Choroid plexus epithelial cell (primary cell): ENCODE results near the gene CRHR2.

Source experiments
- DNase-seq: peaks from one replicate; pipeline ENCODE4 v3.0.0-alpha.2; 2010; ENCODE audit warnings: low read depth
- H3K4me3 ChIP-seq: 2 replicates; pipeline ENCODE4 v1.5.1; 2011; ENCODE audit warnings: low read depth, mild to moderate bottlenecking, control low read depth, low read length, moderate library complexity
- TF ChIP-seq, protein P1 (sequence below): conservative IDR thresholded peaks from 2 replicates; pipeline ENCODE4 v1.5.1; 2011; ENCODE audit warnings: low read depth, mild to moderate bottlenecking, control low read depth, inconsistent platforms, low read length, moderate library complexity

CRHR2 gene

DNA sequence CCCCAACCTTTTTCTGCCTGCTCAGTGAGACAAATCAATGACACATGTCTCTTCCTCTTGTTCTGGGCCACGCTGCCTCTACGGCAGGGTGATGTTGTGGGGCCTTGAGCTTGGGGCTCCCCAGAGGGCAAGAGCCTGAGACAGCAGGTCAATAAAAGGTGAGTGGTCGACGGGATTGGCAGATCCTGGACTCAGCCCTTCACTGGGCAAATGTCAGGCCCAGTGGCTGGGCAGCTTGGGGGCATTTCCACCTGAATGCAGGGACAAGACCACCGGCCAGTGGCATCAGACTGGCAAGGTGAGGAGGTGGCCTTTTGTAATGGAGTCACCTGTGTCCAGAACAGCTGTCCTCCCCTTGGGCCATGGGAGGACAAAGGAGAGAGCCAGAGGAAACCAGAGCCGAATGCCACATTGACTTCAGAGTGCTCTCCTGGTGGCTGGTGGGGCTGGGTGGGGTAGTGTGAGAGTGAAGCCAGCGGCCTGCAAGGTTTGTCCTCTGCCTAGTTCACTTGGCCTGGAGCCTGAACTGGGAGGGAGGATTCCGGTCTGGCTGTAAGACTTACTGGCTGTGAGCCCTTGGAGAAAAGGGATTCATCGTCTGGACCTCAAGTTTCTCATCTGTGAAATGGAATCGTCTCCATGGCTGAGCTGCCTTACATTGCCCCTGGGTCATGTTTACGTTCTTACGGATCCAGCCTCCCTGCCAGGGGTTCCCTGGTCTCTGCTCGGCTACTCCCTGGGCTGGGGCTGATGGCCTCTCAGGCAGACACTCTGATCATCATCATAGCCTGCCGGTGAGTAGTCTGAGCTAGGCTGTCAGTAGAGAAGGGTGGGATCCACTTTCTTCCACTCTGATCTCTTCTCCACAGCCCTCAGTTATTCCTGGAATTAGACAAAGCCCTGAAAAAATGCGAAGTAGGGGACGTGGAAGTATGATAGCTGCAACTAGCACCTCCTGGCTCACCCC is 25.4 kb upstream of the CRHR2 start:
- TF ChIP-seq, protein P1, sequence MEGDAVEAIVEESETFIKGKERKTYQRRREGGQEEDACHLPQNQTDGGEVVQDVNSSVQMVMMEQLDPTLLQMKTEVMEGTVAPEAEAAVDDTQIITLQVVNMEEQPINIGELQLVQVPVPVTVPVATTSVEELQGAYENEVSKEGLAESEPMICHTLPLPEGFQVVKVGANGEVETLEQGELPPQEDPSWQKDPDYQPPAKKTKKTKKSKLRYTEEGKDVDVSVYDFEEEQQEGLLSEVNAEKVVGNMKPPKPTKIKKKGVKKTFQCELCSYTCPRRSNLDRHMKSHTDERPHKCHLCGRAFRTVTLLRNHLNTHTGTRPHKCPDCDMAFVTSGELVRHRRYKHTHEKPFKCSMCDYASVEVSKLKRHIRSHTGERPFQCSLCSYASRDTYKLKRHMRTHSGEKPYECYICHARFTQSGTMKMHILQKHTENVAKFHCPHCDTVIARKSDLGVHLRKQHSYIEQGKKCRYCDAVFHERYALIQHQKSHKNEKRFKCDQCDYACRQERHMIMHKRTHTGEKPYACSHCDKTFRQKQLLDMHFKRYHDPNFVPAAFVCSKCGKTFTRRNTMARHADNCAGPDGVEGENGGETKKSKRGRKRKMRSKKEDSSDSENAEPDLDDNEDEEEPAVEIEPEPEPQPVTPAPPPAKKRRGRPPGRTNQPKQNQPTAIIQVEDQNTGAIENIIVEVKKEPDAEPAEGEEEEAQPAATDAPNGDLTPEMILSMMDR = no peak
- DNase-seq = no peak
- no peak overlapping the region for H3K4me3 ChIP-seq

DNA sequence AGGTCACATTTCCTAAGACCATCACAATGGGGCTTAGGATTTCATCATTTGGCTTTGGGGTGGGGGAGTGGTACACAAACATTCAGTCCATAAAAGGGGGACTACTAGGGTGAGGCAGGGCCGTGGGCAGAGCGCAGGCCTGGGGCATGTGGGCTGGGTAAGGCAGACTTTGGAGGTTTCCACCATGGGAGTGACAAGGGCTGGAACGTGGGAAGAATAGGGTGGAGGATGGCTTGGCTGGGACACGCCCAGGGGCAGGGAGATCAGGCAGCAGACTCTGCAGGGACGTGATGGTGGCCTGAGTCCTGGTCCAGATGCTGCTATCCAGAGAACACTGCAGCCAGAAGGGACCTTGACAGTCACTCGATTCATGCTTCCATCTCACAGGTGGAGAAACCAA is 24.7 kb upstream of the CRHR2 start:
- no peak for DNase-seq
- no peak overlapping the region for H3K4me3 ChIP-seq
- TF ChIP-seq, protein P1 = no peak

DNA sequence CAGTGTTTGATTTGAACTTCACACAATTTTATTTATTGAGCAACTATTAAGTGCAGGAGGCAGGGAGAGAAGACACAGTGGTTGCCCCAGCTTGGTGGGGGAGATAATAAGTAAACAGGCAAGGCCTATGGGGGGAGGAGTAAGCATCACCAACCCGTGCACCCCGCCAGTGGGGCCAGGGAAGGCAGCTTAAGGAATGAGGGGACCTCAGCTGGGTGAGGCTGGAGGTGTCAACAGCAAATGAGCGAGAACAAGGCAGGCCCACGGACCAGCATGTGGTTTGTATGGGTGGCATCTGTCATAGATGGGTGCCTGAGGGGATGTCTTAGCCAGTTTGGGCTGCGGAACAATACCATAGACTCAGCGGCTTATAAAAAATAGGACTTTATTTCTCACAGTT is 24.1 kb upstream of the CRHR2 start:
- no peak for DNase-seq
- TF ChIP-seq, protein P1 = no peak
- no peak overlapping the region for H3K4me3 ChIP-seq

DNA sequence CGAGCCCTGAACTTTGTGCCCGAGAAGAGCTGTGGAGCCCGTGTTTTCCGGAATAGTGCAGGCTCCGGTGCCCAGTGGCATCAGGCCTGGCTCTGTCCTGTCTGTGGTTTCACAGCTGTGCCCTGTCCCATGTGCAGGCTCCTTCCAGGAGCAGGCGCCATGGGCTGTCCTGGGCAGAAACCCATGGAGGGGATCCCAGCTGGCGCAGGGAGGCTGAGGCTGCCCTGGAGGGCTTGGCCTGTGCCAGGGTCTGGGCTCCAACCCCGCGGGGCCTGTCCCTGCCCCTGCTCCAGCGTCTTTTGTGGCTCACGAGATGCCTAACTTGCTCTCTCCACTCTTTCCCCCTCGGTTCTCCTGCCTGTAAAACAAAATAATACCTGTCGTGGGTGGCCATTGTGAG is 23.3 kb upstream of the CRHR2 start:
- TF ChIP-seq, protein P1 = no peak
- no peak for DNase-seq

DNA sequence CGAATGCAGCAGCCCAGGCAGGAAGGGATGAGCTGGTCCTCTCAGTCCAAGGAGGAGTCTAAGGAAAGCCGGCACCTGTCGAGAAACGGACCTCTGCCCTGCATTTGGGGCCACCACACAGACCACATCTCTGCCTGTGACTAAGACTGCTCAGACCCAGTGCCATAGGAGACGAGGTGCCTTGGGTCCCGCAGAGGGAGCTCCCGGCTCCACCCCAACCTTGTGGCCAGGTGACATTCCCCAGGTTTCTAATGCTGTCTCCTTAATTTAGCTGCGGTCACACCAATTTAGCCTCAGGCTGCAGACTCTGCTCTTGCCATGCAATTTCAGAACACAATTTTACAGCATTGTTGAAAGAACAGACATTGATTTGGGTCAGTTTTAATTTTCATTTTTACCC is 22.8 kb upstream of the CRHR2 start:
- TF ChIP-seq, protein P1 = no peak
- no peak overlapping the region for H3K4me3 ChIP-seq
- DNase-seq = no peak

More for the DNA sequence above, 23.3 kb upstream of the CRHR2 start:
- no peak overlapping the region for H3K4me3 ChIP-seq

DNA sequence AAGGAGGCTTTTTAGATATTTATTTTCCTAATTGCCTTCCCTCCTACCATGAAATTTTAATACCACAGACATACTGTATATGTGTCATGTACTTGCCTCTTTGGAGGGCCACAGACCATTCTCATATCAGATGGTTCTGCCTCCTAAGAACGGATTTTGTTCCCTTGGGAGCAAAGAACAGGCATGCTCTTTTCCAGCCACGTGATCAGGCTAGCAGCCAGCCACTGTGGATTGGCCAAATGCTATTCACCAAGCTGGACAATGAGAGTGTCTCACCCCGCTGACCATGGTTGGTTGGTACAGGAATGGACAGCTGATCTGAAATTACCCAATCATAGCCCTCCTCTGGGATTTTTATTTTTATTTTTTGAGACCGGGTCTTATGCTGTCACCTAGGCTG is 21.5 kb upstream of the CRHR2 start:
- no peak for DNase-seq
- TF ChIP-seq, protein P1 = no peak
- no peak overlapping the region for H3K4me3 ChIP-seq

DNA sequence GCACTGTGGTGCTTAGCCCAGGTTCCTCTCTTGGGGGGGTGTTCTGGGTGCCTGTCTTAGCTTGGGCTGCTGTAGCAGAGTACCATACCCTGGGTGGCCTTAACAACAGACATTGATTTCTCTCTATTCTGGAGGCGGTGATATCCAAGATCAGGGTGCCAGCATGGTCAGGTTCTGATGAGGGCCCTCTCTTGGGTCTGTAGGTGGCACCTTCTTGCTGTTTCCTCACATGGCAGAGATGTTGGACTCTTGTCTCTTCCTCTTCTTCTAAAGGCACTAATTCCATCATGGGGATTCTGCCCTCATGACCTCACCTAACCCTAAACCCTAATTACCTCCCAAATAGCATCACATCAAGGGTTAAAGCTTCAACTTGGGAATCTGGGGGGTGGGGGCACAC is 19.9 kb upstream of the CRHR2 start:
- H3K4me3 ChIP-seq = no peak overlapping the region
- TF ChIP-seq, protein P1 = peak; percentile 35
- no peak for DNase-seq
